HG03460 (cell line): Measurements from ENCODE around the gene OXNAD1.

Experiments used
- ATAC-seq: cut with Tn5 transposase; IDR thresholded peaks from one replicate; pipeline ENCODE4 v1.9.1; 2021; ENCODE audit not compliant: unreplicated experiment

OXNAD1 gene

GRCh38 chr3:16326724-16327349, 61.8 kb downstream of the OXNAD1 start:
- no peak for ATAC-seq

- ATAC-seq, result no peak
These were observed 63.1 kb downstream of the OXNAD1 start for GRCh38 chr3:16328124-16328523.

- ATAC-seq, result no peak
These were observed 64.2 kb downstream of the OXNAD1 start for GRCh38 chr3:16329036-16329825.

GRCh38 chr3:16329826-16330129, 64.8 kb downstream of the OXNAD1 start:
- ATAC-seq, result no peak

GRCh38 chr3:16330351-16330750, 65.3 kb downstream of the OXNAD1 start:
- ATAC-seq, result no peak

- ATAC-seq, result no peak
These were observed 66.4 kb downstream of the OXNAD1 start for GRCh38 chr3:16331319-16331883.

GRCh38 chr3:16332904-16333426, 68.0 kb downstream of the OXNAD1 start:
- no peak for ATAC-seq

GRCh38 chr3:16334909-16335308, 69.9 kb downstream of the OXNAD1 start:
- no peak for ATAC-seq

GRCh38 chr3:16335333-16335732, 70.3 kb downstream of the OXNAD1 start:
- ATAC-seq, result no peak

GRCh38 chr3:16335772-16336645, 71.0 kb downstream of the OXNAD1 start:
- ATAC-seq, result no peak

- ATAC-seq, result no peak
These were observed 71.8 kb downstream of the OXNAD1 start for GRCh38 chr3:16336825-16337224.

- ATAC-seq, result peak; percentile 87
These were observed 73.0 kb downstream of the OXNAD1 start for GRCh38 chr3:16337856-16338540.

- peak; percentile 45 for ATAC-seq
These were observed 74.0 kb downstream of the OXNAD1 start for GRCh38 chr3:16338999-16339398.

GRCh38 chr3:16343101-16343500, 78.1 kb downstream of the OXNAD1 start:
- ATAC-seq, result no peak

- no peak for ATAC-seq
These were observed 81.5 kb downstream of the OXNAD1 start for GRCh38 chr3:16346413-16347081.

GRCh38 chr3:16347548-16347947, 82.5 kb downstream of the OXNAD1 start:
- ATAC-seq, result no peak

- no peak for ATAC-seq
These were observed 85.1 kb downstream of the OXNAD1 start for GRCh38 chr3:16349986-16350596.

- no peak for ATAC-seq
These were observed 85.7 kb downstream of the OXNAD1 start for GRCh38 chr3:16350597-16351318.

- ATAC-seq, result no peak
These were observed 87.4 kb downstream of the OXNAD1 start for GRCh38 chr3:16352428-16352827.
